HG03064 (cell line): ENCODE data around the gene C11orf21.
"Not testable (repeated sequence)": the region's sequence is repeated elsewhere in the genome, so short reads cannot be mapped to it uniquely, and the experiment has no call there.

ENCODE experiments used
- ATAC-seq: cut with Tn5 transposase; IDR thresholded peaks from one replicate; pipeline ENCODE4 v1.9.1; 2021; ENCODE audit warnings: low read depth; ENCODE audit not compliant: unreplicated experiment

Gene C11orf21

GRCh38 chr11:2298131-2298794 lies 3.5 kb downstream of the C11orf21 start:
- ATAC-seq = no peak

DNA sequence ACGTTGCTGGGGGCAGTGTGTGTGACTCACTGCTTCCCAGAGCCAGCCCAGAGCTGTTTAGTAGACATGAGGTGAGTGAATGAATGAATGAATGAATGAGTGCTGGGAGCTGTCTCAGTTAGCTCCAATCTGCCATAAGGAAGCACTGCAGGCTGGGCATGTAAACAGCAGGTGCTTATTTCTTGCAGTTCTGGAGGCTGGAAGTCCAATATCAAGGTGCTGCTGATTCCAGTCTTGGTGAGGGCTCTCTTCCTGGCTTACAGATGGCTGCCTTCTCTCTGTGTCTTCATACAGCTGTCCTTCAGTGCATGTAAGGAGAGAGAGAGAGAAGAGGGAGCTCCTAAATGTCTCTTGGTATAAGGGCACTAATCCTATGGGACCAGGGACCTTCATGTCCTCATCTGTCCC lies 4.1 kb downstream of the C11orf21 start:
- no peak for ATAC-seq

GRCh38 chr11:2296913-2297622 lies 4.7 kb downstream of the C11orf21 start:
- ATAC-seq = no peak

DNA sequence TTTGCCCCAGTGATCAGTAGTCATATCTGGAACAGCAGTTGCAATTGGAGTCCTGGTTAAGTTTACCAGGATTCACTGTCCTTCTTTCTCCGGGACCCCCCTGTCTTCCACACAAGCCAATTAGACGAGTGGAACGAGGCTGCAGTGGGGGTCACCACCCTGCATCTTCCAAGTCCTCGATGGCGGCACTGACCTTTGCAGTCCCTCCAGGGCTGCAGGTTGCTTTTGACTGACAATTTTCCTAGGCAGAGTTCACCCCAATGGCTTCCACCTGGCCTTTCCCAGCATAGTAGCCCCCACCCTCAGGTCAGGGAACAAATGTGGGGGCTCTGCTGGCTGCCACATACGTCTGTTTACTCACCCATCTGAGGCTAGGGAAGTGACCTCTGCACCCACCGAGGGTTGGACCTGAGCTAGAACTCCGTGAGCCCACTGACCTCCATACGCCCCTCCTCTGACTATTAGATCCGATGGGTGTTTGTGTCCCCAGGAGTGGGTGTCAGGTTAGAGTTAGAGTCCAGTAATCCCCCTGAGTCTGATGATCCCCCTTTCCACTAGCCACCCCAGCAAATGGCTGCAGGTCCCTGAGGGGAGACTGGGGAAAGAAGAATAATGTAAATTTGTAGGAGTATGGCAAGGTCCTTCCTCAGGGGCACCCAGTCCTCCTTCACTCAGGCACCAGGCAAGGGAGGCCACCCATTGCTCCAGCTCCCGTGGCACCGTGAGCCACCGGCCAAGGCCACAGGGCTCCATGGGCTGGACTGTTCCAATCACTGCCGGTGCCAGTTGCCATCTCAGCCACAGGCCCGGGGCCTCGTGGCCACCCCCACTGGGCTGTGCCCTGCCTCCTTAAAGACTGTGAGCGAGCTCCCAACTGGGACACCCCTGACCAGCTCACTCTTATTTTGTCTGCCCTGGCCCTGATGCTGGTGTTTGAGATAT lies 5.5 kb downstream of the C11orf21 start:
- ATAC-seq = no peak

DNA sequence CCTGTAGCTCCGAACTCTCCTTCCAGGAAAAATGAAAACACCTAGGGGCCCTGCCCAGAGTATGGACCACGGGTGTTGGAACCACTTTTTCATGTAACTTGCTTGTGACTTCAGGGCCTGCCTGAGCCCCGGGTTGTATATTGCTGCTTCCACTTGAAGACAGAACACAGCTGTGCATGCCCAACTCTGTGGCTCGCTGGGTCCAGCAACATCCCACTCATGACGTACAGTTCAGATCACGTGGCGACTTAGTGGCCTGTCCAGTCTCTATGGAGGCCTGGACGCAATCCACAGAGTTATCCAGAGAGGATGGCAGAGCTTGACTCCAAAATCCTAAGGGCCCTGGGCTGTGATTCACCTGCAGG lies 6.8 kb downstream of the C11orf21 start:
- ATAC-seq = no peak

GRCh38 chr11:2293984-2294925 lies 7.5 kb downstream of the C11orf21 start:
- ATAC-seq = no peak

GRCh38 chr11:2293531-2293971 lies 8.2 kb downstream of the C11orf21 start:
- no peak for ATAC-seq

DNA sequence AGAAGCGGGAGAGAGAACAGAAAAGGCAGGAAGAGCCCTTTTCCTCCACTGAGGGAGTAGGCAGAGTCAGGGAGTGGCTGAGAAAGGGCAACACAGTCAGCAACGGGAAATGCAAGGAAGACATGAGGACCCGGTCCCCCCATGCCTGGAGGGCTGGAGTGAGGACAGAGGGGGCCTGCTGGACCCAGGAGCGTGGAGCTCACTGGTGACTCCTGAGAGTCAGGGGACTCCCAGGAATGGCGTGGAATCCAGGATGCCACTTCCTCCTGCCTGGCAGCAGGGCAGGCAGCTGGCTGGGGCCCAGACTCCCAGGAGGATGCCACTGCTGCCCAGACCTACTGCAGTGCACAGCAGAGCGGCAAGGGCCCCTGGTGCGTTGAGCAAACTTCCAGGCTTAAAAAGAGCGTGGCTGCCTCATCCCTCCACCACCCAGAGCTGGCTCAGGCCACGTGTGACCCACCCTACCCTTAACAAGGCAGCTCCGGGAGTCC lies 11.3 kb downstream of the C11orf21 start:
- ATAC-seq = no peak

DNA sequence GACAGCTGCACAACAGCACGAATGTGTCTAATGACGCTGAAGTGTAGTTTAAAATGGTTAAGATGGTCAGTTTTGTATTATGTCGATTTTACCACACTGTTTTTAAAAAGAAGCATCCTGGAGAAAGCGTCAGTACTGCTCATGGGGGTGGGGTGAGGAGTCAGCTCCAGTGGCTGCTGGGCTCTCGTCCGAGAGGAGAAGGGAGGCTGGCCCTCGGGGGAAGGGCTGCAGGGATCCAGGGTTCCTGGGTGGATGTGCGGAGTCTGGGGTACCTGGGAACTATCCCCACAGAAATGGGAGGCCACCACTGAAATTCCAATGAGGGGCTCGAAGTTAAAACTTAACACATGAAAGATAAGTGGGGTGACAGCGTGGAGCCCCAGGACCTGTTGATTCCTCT lies 11.9 kb downstream of the C11orf21 start:
- ATAC-seq = no peak

- ATAC-seq = no peak
These were observed 12.4 kb downstream of the C11orf21 start for GRCh38 chr11:2289350-2289749.

DNA sequence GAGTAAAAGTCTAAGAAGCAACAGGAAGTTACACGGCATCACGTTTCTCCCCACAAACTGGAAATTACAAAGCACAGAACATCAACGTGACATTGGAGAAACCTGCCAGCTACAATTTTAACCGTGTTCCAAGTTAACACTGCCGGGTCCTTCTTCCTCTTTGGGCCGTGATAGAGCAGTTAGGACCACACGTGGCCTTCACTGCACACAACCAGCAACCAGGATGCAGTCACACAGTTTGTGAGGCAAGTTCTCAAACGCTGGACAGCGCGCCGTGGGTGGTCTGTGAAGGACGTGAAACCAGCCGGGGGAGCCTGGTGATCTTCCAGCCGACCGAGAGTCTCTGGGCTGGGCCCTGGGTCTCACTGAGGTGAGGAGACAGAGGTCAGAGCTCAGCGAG lies 14.6 kb downstream of the C11orf21 start:
- ATAC-seq = no peak

- ATAC-seq = not testable (repeated sequence)
These were observed 15.4 kb downstream of the C11orf21 start for GRCh38 chr11:2286350-2286749.

DNA sequence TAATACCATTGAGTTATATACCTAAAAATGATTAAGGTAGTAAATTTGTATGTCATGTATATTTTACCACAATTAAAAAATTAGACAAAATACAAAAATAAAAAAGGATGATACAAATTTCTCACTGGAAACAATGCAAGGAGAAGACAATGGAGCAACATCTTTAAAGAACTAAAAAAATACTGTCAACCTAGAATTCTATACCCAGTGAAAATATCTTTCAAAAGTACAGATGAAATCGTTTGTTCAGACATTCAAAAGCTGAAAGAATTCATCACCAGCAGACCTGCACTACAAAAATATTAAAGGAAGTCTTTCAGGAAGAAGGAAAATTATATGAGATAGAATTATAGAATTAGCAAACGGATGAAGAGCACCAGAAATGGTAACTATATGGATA lies 21.5 kb downstream of the C11orf21 start:
- no peak for ATAC-seq

DNA sequence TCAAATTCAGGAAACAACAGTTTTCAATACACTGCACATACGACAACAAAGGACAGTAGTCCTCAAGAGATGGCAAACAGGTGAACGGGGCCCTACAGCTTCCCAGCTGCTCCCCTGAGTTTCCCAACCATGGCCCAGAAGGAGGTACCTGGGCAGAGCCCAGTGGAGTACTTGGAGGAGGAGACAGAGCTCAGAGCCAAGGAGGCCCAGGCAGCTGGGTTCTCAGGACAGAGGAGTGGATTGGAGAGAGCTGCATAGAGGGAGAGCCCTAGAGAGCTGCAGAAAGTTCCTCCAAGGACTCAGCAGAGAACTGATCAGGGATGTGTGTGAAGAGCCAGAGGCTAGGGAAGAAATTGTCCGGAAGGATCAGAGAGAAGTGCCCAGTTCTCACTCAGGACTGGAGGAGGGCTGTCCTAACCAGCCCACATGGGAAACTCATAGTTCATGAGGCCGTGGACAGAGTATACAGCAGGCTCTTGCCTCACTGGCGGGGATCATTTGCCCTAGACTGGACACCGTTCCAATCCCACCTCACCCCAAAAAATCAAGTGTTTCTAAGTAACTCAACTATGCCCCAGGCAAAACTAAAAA lies 23.7 kb downstream of the C11orf21 start:
- no peak for ATAC-seq

- no peak for ATAC-seq
These were observed 24.7 kb downstream of the C11orf21 start for GRCh38 chr11:2277008-2277346.

- ATAC-seq = no peak
These were observed 25.3 kb downstream of the C11orf21 start for GRCh38 chr11:2276280-2277007.

DNA sequence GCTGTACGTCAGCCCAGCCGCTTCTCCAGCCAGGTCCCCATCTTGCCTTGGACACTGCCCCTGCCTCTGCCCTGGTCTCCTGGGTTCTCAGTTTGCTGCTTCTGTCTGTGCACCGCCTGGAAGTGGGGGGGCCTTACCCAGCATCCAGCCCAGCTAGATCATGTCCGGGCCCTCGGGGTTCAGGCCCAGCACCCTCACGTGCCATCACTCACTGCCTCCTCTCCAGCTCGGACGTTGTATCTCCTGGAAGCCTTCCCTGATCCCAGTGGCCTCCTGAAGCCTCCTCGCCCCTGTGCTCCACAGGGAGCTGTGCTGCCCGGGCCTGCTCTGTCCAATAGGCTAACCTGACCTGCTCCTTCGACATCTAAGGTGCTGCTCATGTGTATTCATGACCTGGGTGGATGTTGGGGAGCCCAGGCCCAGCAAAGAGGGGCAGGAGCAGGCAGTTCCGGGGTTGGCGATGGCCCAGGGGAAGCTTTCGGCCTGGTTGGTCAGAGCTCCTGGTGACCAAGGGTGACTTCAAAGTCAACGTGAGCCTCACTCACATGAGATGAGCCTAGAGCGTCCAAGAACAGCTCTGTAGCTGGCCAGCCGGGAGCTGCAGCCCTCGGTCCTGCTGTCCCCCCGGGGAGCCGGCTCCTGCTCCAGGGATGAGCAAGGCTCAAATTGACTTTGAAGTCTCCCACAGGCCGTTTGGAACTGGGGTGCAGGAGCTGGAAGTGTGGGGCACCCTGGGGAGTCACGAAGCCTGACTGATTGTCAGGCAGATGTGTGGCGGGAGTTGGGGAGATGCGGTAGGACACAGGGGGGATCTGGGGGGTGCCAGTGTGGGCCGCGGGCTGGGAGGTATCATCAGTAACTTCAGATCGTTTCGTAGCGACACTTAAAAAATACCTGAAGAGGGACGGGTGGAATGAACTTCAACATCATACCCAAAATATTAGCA lies 26.1 kb downstream of the C11orf21 start:
- ATAC-seq = no peak

DNA sequence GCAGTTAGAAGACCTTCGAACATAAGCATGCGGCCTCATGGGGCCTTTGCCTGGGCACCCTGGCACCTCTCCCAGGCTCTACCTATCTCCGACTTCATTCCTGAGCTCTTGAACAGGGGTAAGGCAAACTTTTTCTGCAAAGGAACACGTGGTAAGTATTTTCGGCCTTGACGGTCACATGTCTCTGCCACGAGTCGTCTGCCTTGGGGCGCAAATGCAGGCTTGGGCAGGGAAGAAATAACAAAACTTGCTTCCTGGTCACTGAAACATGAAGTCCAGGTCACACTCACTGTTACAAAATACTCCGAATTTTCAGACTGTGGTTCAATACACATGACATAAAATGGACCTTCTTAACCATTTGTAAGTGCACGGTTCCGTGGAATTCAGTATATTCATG lies 27.9 kb downstream of the C11orf21 start:
- no peak for ATAC-seq
